ENCODE data around the gene PALLD.

- TF ChIP-seq POLR2A (IDR thresholded peaks at IDR 0.05): no peak
- TF ChIP-seq, protein P1, sequence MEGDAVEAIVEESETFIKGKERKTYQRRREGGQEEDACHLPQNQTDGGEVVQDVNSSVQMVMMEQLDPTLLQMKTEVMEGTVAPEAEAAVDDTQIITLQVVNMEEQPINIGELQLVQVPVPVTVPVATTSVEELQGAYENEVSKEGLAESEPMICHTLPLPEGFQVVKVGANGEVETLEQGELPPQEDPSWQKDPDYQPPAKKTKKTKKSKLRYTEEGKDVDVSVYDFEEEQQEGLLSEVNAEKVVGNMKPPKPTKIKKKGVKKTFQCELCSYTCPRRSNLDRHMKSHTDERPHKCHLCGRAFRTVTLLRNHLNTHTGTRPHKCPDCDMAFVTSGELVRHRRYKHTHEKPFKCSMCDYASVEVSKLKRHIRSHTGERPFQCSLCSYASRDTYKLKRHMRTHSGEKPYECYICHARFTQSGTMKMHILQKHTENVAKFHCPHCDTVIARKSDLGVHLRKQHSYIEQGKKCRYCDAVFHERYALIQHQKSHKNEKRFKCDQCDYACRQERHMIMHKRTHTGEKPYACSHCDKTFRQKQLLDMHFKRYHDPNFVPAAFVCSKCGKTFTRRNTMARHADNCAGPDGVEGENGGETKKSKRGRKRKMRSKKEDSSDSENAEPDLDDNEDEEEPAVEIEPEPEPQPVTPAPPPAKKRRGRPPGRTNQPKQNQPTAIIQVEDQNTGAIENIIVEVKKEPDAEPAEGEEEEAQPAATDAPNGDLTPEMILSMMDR (IDR thresholded peaks at IDR 0.05): no peak
Measured at GRCh38 chr4:168744021-168744420, 247.2 kb downstream of the PALLD start.

All from esophagus squamous epithelium (tissue), 4 donors.